DMS 273 (cell line): ENCODE results near the gene CREBZF.
"Not testable (repeated sequence)": the region's sequence is repeated elsewhere in the genome, so short reads cannot be mapped to it uniquely, and the experiment has no call there.

Source experiments
- DNase-seq: peaks from one replicate; lab custom pipeline; 2025; ENCODE audit not compliant: unreplicated experiment; lab: John Stamatoyannopoulos, UW

CREBZF gene

DNA sequence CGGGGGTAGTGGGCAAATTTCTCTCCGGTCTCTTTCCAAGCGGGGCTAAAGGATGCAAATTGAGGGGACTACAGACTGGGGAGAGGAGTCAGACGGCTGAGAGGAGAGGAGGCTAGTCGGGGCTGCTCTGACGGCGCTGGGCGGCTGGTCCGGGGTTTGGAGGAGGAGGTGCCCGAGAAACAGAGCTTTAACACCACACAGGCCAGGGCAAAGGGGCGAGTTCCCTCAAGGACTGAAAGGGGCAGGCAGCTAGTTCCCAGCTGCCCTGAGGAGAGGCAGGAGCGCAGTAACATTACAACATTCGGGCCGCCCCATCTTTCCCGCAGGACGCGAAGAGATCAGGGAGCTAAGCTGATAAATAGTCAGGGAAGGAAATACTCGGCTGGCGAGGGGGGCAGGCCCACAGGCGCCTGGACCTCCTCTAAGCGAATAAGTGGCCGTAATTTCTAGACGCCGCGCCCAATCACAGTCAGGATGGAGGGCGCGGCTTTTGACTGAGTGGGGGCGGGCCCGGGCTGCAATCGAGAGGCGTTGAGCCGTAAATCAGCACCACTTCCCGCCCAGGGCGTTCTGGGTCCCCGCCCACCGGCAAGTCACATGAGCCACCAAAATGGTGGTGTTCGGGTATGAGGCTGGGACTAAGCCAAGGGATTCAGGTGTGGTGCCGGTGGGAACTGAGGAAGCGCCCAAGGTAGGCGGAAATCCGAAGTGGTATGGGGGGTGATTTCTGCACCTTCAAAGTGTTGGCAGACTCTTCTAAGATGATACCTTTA, 36.7 kb downstream of the CREBZF start, which contains the start of gene TMEM126B:
Gene TMEM126B (plus strand): TSS at position 596 of the 773 bp plus-strand sequence. CDS start 15 bp downstream, at position 611.
- peak; percentile 97 for DNase-seq

DNA sequence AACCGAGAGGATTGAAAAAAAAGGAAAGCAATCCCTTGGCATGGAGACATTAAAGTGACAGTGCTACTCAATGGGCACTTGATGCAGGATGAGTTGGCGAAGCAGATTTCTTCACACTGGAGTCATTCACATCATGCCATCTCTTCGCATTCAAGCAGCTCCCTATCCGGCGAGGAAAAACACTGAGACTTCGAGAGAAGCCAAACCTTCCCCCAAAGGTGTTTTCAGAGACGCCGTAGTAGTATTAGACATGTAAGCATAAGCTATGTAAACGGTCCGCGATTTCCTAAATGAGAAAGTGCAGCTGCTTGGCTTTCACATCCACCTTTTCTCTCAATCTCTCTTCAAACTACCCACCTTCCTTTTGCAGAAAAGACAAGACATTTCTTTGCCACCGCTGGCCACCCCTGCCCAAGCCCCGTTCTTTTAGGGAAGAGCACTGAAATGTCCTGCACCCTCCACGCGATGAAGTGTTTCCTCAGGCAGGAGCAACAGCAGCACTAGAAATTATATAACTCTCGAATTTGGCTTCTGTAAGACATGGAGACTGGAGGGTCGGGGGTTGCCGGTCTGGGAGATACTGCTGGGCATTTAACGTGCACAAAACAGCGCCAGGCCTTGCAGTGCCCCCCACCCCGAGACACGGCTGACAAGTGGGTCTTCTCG, 37.5 kb downstream of the CREBZF start, which contains the start of gene DLG2:
Gene DLG2 (minus strand): TSS at position 13 of the 666 bp plus-strand sequence.
- peak; percentile 34 for DNase-seq

DNA sequence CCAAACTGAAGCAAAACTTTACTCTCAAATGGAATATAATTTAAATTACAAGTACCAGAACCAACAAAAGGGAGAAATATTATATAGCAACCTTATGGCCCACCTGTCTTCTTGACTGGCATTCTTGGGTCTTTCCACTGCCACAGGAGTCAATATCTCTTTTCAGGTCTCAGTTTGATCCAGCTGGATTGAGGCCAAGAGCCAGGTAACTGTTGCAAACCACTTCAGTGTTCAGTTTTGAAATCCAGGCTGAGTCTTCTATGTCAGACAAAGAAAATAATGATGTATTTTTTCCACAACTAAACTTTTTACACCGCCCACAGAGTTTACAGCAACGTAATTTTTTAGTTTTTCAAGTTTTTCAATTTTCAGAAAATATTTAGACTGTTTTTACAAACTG, 38.4 kb downstream of the CREBZF start:
- DNase-seq = no peak

DNA sequence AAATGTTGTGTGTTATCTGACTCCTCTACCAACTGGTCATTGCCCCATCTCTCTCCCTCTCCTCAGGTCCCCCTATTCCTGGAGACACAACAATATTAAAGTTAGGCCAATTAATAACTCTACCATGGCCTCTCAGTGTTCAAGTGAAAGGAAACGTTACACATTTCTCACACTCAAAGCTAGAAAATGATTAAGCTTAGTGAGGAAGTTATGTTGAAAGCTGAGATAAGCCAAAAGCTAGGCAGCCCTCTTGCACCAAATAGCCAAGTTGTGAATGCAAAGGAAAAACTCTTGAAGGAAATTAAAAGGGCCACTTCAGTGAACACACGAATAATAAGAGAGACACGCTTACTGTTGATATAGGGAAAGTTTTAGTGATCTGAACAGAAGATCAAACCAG, 44.7 kb downstream of the CREBZF start:
- DNase-seq = no peak

DNA sequence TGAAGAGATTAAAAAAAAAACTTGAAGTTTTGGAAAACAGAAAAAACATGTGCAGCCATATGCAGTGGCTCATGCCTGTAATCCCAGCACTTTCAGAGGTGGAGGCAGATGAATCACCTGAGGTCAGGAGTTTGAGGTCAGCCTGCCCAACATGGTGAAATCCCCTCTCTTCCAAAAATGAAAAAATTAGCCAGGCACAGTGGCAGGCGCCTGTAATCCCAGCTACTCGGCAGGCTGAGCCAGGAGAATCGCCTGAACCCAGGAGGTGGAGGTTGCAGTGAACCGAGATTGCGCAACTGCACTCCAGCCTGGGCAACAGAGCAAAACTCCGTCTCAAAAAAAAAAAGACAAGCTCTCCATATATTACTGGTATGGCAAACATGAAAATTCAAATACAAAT, 45.4 kb downstream of the CREBZF start:
- no peak for DNase-seq

DNA sequence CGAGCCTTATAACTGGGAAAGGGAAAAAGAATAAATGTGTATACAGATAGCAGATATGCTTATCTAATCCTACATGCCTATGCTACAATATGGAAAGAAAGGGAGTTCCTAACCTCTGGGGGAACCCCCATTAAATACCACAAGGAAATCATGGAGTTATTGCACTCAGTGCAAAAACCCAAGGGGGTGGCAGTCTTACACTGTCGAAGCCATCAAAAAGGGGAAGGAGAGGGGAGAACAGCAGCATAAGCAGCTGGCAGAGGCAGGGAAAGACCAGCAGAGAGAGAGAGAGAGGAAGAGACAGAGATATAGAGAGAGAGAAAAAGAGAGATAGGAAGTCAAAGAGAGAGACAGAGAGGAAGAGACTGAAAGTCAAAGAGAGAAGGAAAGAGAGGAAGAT, 53.3 kb downstream of the CREBZF start:
- not testable (repeated sequence) for DNase-seq
